OCI-LY3 (cell line): ENCODE results near the gene KREMEN1.

Experiments
- CTCF ChIP-seq: fragments of 200-600, 300-600 bp; sonication (generic); IDR thresholded peaks from 2 replicates; pipeline ENCODE4 v1.5.1; 2014; ENCODE audit warnings: antibody characterized with exemption, low read length, low read depth
- EZH2phosphoT487 ChIP-seq: fragments of 200-600 bp; shearing (Covaris generic); IDR thresholded peaks from 2 replicates; pipeline ENCODE4 v1.6.1; 2018; ENCODE audit warnings: antibody characterized with exemption, mixed run types, low read depth

- TF ChIP-seq CTCF, result no peak
- TF ChIP-seq EZH2phosphoT487, result no peak
Measured at GRCh38 chr22:29043906-29044575, 28.8 kb upstream of the KREMEN1 start.
